GM19043 (cell line): ENCODE measurements around the gene ADSL.
"Not testable (repeated sequence)": the region's sequence is repeated elsewhere in the genome, so short reads cannot be mapped to it uniquely, and the experiment has no call there.

Source experiments
- ATAC-seq: cut with Tn5 transposase; IDR thresholded peaks from one replicate; pipeline ENCODE4 v1.9.1; 2021; ENCODE audit warnings: low read depth; ENCODE audit not compliant: unreplicated experiment

Gene ADSL

GRCh38 chr22:40366068-40366467 is 19.8 kb downstream of the ADSL start:
- no peak for ATAC-seq

DNA sequence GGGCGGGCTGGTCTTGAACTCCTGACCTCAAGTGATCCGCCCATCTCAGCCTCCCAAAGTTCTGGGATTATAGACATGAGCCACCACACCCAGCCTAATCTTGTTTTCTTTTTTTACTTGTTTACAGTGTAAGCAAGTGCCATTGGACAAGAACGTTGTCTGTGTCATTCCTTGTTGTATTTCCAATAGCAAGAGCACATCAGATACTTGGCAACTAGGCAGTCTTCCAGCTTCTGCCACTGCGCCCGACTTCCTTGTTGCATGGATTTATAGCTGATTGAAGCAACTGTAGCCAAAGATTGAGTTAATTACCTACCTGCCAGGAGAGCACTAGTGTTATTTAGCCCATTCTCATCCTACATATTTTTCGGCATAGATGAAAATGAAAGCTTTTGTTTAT is 21.0 kb downstream of the ADSL start:
- no peak for ATAC-seq

DNA sequence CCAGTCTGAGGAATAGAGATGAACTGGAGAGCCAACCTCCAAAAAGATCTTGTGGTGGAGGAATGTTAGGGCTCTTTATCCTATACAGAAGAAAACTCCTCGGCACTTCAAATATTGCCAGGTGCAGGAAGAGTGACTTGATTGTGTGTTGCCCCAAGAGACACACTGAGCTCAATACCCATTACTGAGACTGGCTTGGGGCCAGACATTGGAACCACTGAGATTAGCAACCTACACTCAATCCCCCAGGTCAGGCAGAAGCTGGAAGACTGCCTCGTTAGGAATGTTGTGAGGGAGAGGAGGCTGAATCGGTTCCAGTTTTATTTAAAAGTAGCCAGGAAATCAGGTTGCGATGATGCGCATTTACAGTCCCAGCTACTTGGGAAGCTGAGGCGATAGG is 21.7 kb downstream of the ADSL start:
- ATAC-seq = no peak

GRCh38 chr22:40368836-40369235 is 22.5 kb downstream of the ADSL start:
- ATAC-seq = no peak

DNA sequence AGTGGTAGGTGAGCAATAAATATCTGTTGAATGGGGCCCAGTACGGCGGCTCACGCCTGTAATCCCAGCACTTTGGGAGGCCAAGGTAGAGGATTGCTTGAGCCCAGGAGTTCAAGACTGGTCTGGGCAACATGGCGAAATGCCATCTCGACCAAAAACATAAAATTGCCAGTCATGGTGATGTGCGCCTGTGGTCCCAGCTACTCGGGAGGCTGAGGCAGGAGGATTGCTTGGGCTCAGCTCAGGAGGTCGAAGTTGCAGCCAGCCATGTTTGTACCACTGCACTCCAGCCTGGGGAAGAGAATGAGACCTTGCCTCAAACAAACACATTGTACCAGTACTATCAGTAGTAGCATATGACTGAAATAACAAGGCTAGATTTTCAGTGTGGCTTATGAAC is 28.3 kb downstream of the ADSL start:
- no peak for ATAC-seq

DNA sequence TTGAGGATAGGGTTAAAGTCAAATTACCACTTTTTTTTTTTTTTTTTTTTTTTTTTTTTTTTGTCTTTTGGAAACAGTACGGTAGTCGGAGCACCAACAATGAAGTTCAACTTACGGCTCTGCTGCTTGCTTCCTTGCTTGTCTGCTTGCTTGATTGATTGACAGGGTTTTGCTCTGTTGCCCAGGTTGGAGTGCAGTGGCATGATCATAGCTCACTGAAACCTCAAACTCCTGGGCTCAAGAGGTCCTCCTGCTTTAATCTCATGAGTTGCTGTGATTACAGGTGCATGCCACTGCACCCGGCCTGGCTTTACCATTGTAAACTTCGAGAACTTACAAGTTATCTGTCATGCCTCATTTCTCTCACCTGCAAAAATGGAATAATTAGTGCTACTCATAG is 29.8 kb downstream of the ADSL start:
- ATAC-seq = no peak

DNA sequence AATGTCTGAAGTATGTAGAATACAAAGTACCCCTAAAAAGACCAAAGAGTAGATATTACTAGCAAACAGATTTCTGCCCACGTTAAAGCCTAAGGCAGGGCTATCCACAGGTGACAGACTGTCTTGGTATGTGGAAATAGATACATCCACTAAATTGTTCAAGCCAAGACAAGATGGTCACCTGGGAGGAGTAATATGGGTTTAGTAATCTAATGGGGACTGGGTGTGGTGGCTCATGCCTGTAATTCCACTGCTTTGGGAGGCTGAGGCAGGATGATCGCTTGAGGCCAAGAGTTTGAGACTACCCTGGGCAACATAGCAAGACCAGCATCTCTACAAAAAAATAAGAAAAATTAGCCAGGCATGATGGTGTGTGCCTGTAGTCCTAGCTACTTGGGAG is 31.6 kb downstream of the ADSL start:
- no peak for ATAC-seq

- ATAC-seq = not testable (repeated sequence)
These were observed 32.1 kb downstream of the ADSL start for GRCh38 chr22:40378448-40378847.

- no peak for ATAC-seq
These were observed 35.2 kb downstream of the ADSL start for GRCh38 chr22:40381461-40381860.

DNA sequence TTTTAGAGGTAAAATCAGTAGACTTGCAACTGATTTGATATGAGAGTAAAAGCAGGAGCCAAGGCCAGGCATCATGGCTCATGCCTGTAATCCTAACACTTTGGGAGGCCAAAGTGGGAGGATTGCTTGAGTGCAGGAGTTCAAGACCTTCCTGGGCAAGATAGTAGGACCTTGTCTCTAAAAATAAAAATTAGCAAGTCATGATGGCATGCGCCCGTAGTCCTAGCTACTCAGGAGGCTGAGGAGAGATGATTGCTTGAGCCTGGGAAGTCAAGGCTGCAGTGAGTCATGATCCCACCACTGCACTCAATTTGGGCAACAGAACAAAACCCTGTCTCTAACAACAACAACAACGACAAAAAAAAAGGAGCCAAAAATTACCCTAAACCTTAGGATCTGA is 37.6 kb downstream of the ADSL start:
- no peak for ATAC-seq

DNA sequence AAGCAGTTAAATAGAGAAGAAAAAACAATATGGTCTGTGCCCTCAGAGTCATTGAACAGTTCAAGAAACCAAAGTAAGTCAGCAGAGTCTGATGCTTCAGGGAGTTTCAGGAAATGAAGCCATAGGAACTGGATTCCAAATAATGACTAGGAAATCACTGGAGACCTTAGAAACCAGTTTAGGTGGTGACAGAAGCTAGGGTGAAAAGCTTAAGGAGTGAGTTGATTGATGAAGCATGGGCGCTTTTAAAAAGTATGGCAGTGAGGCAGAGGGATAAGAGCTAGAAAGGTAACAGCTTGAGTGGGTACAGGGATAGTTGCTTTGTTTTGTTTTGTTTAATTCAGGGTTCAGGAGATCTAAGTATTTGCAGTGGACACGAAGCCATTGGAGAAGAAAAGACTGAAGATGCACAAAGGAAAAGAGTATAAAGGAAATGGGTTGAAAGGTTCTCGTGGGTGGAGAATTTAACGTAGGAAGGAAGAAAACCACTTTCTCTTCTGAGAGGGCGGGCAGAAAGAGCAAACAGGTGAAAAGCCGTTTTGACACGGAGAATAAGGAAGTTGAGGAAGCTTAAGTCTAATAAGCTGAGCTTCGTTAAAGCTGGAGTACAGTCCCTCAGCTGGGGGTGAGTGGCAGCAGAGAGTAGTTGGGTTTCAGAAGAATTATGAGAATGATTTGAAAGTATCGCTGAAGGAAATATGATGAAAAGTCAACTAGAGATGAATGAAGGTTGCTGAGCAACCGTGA is 38.9 kb downstream of the ADSL start:
- peak; percentile 43 for ATAC-seq

DNA sequence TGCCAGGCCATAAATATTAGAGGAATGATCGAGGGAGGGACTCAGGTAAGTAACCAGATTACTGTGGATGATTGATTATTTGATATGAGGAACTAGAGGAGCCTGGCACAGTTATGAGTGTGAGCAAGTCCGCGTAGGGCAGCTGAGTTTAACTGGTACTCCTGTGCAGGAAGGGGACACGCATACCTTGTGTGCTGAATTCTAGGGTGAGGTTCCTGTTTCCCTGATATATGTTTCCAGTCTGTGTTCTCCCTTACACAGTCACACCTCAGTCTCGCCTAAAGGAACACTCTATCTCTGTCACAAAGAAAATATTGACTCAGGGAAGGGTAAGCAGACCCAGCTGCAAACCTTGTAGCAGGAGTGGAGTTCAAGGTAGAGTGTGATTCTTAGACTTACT is 41.4 kb downstream of the ADSL start:
- ATAC-seq = no peak

DNA sequence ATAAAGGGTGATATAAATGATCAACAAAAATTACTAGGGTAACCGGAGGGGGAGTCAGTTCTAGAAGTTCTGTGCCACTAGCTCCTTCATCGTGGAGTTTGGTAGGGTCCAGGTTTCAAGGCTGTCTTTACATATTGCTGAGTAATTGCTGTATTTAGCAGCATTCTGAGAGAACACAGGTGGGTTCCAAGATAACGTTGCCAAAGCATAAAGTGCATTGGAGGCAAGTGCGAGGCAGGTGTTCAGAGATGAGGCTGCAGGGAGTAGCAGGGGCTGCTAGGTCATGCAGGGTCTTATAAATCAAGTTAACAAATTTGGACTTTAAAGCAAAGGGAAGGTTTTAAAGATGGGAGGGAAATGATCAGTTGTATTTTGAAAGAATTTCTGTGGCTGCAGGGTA is 41.9 kb downstream of the ADSL start:
- ATAC-seq = no peak

GRCh38 chr22:40391417-40391816 is 45.1 kb downstream of the ADSL start:
- ATAC-seq = no peak

DNA sequence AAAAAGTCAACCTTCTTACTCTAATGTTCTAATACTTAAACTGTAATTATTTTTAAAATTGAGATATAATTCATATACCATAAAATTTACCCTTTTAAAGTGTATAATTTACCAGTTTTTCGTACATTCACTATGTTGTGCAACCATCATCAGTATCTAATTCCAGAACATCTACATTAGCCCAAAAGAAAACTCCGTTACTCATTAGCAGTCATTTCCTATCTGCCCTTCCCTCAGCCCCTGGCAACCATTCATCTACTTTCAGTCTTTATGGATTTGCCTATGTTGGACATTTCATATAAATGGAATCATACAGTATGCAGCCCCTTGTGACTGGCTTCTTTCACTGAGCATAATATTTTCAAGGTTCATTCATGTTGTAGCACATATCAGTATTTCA is 46.3 kb downstream of the ADSL start:
- no peak for ATAC-seq

GRCh38 chr22:40394607-40395006 is 48.3 kb downstream of the ADSL start:
- ATAC-seq = no peak

DNA sequence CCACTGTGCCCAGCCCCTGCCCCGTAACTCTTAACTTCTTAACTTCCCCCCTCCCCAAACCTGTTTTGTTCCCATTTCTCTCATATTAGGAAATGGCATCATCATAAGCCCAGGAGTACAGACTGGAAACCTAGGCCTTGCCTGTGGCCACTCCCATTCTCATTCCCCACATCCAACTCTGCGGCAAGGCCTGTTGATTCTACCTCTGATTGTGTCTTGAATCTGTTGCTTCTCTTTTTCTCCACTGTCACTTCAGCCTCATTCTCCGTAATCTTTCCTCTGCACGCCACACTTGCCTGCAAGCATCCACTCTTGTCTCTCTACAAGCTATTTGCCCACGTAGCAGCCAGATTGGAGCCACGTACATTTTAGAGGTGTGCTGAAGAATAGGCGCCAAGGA is 49.3 kb downstream of the ADSL start:
- ATAC-seq = no peak

DNA sequence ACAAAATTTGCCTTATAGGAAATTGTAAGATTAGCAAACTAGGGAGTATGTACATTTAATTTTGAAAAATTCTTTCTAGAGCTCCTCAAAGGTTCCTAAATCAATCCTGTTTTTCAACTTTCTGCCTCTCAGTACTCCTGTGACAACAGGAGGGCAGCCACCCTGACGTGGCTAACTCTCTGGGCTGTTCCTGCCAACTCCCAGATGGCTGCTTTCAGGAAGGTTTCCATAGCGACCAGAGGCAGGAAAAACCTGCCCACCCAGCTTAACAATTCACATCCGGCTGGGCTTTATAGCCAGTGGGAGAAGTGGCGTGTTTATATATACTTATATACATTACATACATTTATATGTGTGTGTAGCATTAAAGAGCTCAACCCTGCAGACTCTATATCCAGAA is 50.6 kb downstream of the ADSL start:
- ATAC-seq = no peak

- ATAC-seq = no peak
These were observed 51.1 kb downstream of the ADSL start for GRCh38 chr22:40397396-40397795.

DNA sequence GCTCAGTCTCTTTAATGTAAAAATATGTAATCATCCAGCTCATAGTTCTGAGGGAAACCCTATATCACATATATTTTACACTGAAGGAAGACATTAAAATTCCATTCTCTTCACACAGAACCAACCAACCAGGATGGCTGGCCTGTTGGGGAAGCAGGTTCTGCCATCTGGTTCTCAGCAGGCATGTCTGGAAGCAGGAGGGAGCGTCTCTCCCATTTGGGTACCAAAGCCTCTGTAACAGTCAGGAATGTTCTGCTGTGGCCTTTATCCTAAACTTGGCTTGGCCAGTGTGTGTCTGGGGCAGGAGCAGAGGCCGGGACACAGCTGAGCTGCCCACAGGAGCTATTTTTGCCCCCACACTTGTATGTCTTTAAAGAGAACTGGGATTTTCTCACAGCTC is 53.3 kb downstream of the ADSL start:
- no peak for ATAC-seq

DNA sequence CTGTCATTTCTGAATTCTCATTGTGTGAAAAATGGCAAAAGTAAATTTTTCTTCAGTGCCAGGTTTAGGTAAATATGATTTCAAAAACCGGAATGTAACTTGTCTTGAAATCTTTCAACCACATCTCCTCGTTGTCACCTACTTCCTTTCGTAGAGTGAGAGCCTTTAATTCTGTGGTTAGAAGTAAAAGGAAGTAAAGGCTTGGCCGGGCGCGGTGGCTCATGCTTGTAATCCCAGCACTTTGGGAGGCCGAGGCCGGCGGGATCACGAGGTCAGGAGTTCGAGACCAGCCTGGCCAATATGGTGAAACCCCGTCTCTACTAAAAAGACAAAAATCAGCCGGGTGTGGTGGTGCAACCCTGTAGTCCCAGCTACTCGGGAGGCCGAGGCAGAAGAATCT is 53.9 kb downstream of the ADSL start:
- no peak for ATAC-seq

DNA sequence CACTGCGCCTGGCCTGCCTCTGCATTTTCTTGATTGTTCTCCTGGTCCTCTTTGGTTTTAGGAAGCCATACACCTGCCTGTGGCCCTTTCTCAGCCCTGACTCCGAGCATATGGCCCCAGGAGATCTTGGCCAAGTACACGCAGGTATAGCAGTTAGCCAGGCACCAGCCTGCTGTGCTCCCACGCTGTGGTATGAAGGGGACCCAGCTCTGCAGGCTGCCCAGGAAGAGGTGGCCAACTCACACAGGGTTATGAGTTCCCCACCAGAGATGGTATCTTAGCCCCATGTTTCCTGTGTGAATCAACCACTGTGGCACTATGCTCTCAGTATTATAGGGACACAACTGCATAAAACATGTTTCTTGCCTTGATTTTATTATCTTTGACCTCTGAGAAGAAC is 55.2 kb downstream of the ADSL start:
- no peak for ATAC-seq

DNA sequence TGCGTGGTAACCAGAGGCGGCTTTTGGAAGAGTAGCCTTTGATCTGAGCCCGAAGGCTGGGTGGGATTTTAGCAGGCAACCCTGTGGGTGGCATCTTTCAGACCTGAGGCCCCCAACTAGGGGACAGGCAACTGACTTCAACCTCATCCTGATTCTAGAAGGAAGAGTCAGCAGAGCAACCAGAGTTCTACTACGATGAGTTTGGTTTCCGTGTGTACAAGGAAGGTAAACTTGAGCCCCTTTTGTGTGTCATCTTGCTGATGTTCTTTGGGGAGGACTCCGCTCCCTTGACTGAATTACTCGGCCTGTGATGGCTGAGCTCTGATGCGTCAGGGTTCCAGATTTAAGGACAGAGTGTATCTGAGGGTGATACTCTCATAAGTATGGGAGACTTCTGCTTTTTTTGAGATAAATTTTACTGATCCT is 55.7 kb downstream of the ADSL start:
- ATAC-seq = no peak
